Esophagus muscularis mucosa (tissue), 4 donors: ENCODE data around the gene SLC26A9. TPM values are rescaled to one million over a fixed set of nuclear protein-coding genes. Genes with fewer than 3 reads are reported as not detected.

Source experiments
- total RNA-seq, 4 donors: library from RNA; depleted of rRNA; stranded (reverse); fragments of >200 nt; gene quantifications; one replicate each; pipeline versions ENCODE4 v1.1.0 to v1.2.1, GENCODE V29; 2016

Gene SLC26A9
- total RNA-seq, 4 donors from 2014 or later = under 0.01 TPM; not detected in 3

Other genes with a start within 250 kb of the SLC26A9 start
- 100 to 1,000 TPM; 111 to 120 (median 116) TPM for gene NUCKS1, start 193.3 kb downstream of the SLC26A9 start, total RNA-seq
- gene RAB29, start 168.0 kb downstream of the SLC26A9 start, total RNA-seq = 10 to 100 TPM; 28.5 to 59.2 (median 41.8) TPM
- gene SLC41A1, start 130.3 kb downstream of the SLC26A9 start, total RNA-seq = 10 to 100 TPM; 22.4 to 37.1 (median 30.6) TPM
- gene PM20D1, start 93.3 kb downstream of the SLC26A9 start, total RNA-seq = 1 to 10 TPM in 1 of 4 donors, under 1 TPM in 1, not detected in 2; 0.29 to 2.5 TPM
- gene RAB7B, start 59.9 kb upstream of the SLC26A9 start, total RNA-seq = 1 to 10 TPM in 3 of 4 donors, under 1 TPM in 1; 0.32 to 2.5 (median 1.8) TPM
- gene CTSE, start 80.4 kb upstream of the SLC26A9 start, total RNA-seq = under 1 TPM in 1 of 4 donors, not detected in 3; 0.13 TPM
- 10 to 100 TPM in 1 of 4 donors, 1 to 10 TPM in 2, under 1 TPM in 1; 0.45 to 11.2 (median 7.7) TPM for gene RHEX, start 109.7 kb upstream of the SLC26A9 start, total RNA-seq
- gene AVPR1B, start 173.9 kb upstream of the SLC26A9 start, total RNA-seq = not detected